GM18502 (cell line): Measurements from ENCODE around the gene TUBB2A.

Experiments
- ATAC-seq: cut with Tn5 transposase; IDR thresholded peaks from one replicate; pipeline ENCODE4 v1.9.1; 2021; ENCODE audit warnings: mild to moderate bottlenecking; ENCODE audit not compliant: unreplicated experiment, poor library complexity

Gene TUBB2A

GRCh38 chr6:3128356-3129108, 28.8 kb downstream of the TUBB2A start:
- ATAC-seq: no peak

GRCh38 chr6:3125815-3126214, 31.5 kb downstream of the TUBB2A start:
- no peak for ATAC-seq

- ATAC-seq: no peak
Observed at GRCh38 chr6:3124667-3125066, 32.7 kb downstream of the TUBB2A start.

GRCh38 chr6:3122823-3123182, 34.5 kb downstream of the TUBB2A start:
- ATAC-seq: no peak

GRCh38 chr6:3120765-3121089, 36.6 kb downstream of the TUBB2A start:
- ATAC-seq: no peak

GRCh38 chr6:3119040-3119723, 38.2 kb downstream of the TUBB2A start:
- peak; percentile 36 for ATAC-seq

- ATAC-seq: peak; percentile 87
Observed at GRCh38 chr6:3118353-3119039, 38.8 kb downstream of the TUBB2A start, which contains the start of gene BPHL. TSS of gene BPHL (plus strand) at chr6:3118711. CDS start at chr6:3118741, 30 bp downstream.

- no peak for ATAC-seq
Observed at GRCh38 chr6:3117912-3118352, 39.4 kb downstream of the TUBB2A start.

- no peak for ATAC-seq
Observed at GRCh38 chr6:3114377-3114776, 43.0 kb downstream of the TUBB2A start.

- ATAC-seq: no peak
Observed at GRCh38 chr6:3109761-3110160, 47.6 kb downstream of the TUBB2A start.

- ATAC-seq: no peak
Observed at GRCh38 chr6:3108746-3109414, 48.5 kb downstream of the TUBB2A start.
